IMR-90 (cell line): ENCODE results near the gene CCL4L2. TPM values are rescaled to one million over a fixed set of nuclear protein-coding genes. Genes with fewer than 3 reads are reported as not detected.

Experiments used
- ATAC-seq: fragments of 200-7000 bp; cut with Tn5 transposase; 2 replicates; pipeline ENCODE4 v1.9.1; 2020; ENCODE audit warnings: low read depth, mild to moderate bottlenecking, moderate library complexity
- BruUV-seq: library from RNA; stranded (reverse); fragments of 400-500 nt; replicated peaks from 2 replicates; lab custom pipeline; 2021; lab: Mats Ljungman, UMichigan
- CTCF ChIA-PET: fragments of 300-600 bp; formaldehyde crosslinking; extraction: SDS; loops from one replicate; lab custom pipeline; 2021; ENCODE audit warnings: antibody characterized with exemption; lab: Yijun Ruan, JAX
- POLR2A ChIA-PET: fragments of 300-600 bp; sonication (Branson Sonifier 250); formaldehyde crosslinking; loops from one replicate; lab custom pipeline; 2022; ENCODE audit warnings: antibody characterized with exemption; ENCODE audit not compliant: unreplicated experiment; lab: Charles Lee
- DNase-seq: peaks from one replicate; pipeline ENCODE4 v3.0.0; 2013
- H2AFZ ChIP-seq: replicated peaks from 2 replicates; pipeline ENCODE3; 2013; ENCODE audit warnings: low read length, mild to moderate bottlenecking; ENCODE audit not compliant: poor library complexity
- H2AK5ac ChIP-seq: 2 replicates; pipeline ENCODE4 v1.6.1; 2013; ENCODE audit warnings: low read depth, low read length, inconsistent platforms
- H2AK9ac ChIP-seq: replicated peaks from 2 replicates; pipeline ENCODE3; 2013; ENCODE audit warnings: mild to moderate bottlenecking, low read depth, low read length, moderate library complexity; ENCODE audit not compliant: poor library complexity
- H2BK120ac ChIP-seq: 2 replicates; pipeline ENCODE4 v1.6.1; 2013; ENCODE audit warnings: low read depth, low read length, inconsistent platforms
- H2BK15ac ChIP-seq: 3 replicates; pipeline ENCODE4 v1.6.1; 2013; ENCODE audit warnings: low read depth, low read length, inconsistent platforms
- H2BK20ac ChIP-seq: 2 replicates; pipeline ENCODE4 v1.6.1; 2013; ENCODE audit warnings: low read depth, mild to moderate bottlenecking, inconsistent platforms, low read length, moderate library complexity
- H2BK5ac ChIP-seq: 2 replicates; pipeline ENCODE4 v1.6.1; 2013; ENCODE audit warnings: mild to moderate bottlenecking, low read depth, low read length, inconsistent platforms; ENCODE audit not compliant: poor library complexity, severe bottlenecking
- H3K14ac ChIP-seq: replicated peaks from 2 replicates; pipeline ENCODE4 v1.6.1; 2013; ENCODE audit warnings: low read depth, low read length, inconsistent platforms
- H3K18ac ChIP-seq: 2 replicates; pipeline ENCODE4 v1.6.1; 2013; ENCODE audit warnings: low read depth, low read length, control low read depth
- H3K23ac ChIP-seq: 2 replicates; pipeline ENCODE4 v1.6.1; 2013; ENCODE audit warnings: low read depth, low read length, inconsistent platforms
- H3K27ac ChIP-seq: 2 replicates; pipeline ENCODE4 v1.5.1; 2013; ENCODE audit warnings: mild to moderate bottlenecking, control low read depth, low read length; ENCODE audit not compliant: insufficient read depth
- H3K27me3 ChIP-seq: 2 replicates; pipeline ENCODE4 v1.6.1; 2013; ENCODE audit warnings: low read length; ENCODE audit not compliant: control insufficient read depth, insufficient read depth
- H3K36me3 ChIP-seq: 2 replicates; pipeline ENCODE4 v1.6.1; 2013; ENCODE audit warnings: low read length, mixed read lengths; ENCODE audit not compliant: control insufficient read depth, insufficient read depth
- H3K4ac ChIP-seq: 2 replicates; pipeline ENCODE4 v1.6.1; 2013; ENCODE audit warnings: low read depth, low read length, inconsistent platforms
- H3K4me1 ChIP-seq: 2 replicates; pipeline ENCODE4 v1.6.1; 2013; ENCODE audit warnings: low read length, mixed read lengths; ENCODE audit not compliant: control insufficient read depth, insufficient read depth
- H3K4me2 ChIP-seq: 2 replicates; pipeline ENCODE4 v1.6.1; 2013; ENCODE audit warnings: low read depth, mild to moderate bottlenecking, control low read depth, low read length, moderate library complexity
- H3K4me3 ChIP-seq: 2 replicates; pipeline ENCODE4 v1.5.1; 2013; ENCODE audit warnings: low read depth, mild to moderate bottlenecking, control low read depth, low read length, moderate library complexity; ENCODE audit not compliant: insufficient read depth
- H3K56ac ChIP-seq: 2 replicates; pipeline ENCODE4 v1.6.1; 2013; ENCODE audit warnings: low read length, inconsistent platforms; ENCODE audit not compliant: insufficient read depth; ENCODE audit errors: extremely low read depth
- H3K79me1 ChIP-seq, 2 experiments: 2 replicates each; pipeline ENCODE4 v1.6.1; 2013; ENCODE audit warnings: low read length in 2 of 2, inconsistent platforms in 1 of 2, low read depth in 1 of 2
- H3K9ac ChIP-seq: 2 replicates; pipeline ENCODE4 v1.6.1; 2013; ENCODE audit warnings: low read depth, low read length, control low read depth
- H3K9me1 ChIP-seq: 2 replicates; pipeline ENCODE4 v1.6.1; 2013; ENCODE audit warnings: low read length, inconsistent platforms; ENCODE audit not compliant: insufficient read depth
- H3K9me3 ChIP-seq: 2 replicates; pipeline ENCODE4 v1.6.1; 2013; ENCODE audit warnings: low read length; ENCODE audit not compliant: control insufficient read depth, insufficient read depth
- H4K20me1 ChIP-seq: 2 replicates; pipeline ENCODE4 v1.6.1; 2013; ENCODE audit warnings: low read length, inconsistent platforms; ENCODE audit not compliant: insufficient read depth
- H4K5ac ChIP-seq: 2 replicates; pipeline ENCODE4 v1.6.1; 2013; ENCODE audit warnings: mild to moderate bottlenecking, low read depth, low read length, control low read depth
- H4K8ac ChIP-seq, 2 experiments: 2 replicates each; pipeline ENCODE4 v1.6.1; 2013; ENCODE audit warnings: low read depth in 2 of 2, low read length in 2 of 2, control low read depth in 1 of 2, inconsistent platforms in 1 of 2
- H4K91ac ChIP-seq: 2 replicates; pipeline ENCODE4 v1.6.1; 2013; ENCODE audit warnings: low read depth, low read length, inconsistent platforms; ENCODE audit not compliant: insufficient read depth
- BHLHE40 ChIP-seq: fragments of 150-350 bp; IDR thresholded peaks from 2 replicates; pipeline ENCODE4 v1.6.1; 2016; ENCODE audit warnings: mild to moderate bottlenecking, low read depth, low read length
- CEBPB ChIP-seq: IDR thresholded peaks from 2 replicates; pipeline ENCODE4 v1.6.1; 2012; ENCODE audit warnings: low read depth, low read length, improper control_type of control experiment
- CHD1 ChIP-seq: IDR thresholded peaks from 2 replicates; pipeline ENCODE4 v1.6.1; 2012; ENCODE audit warnings: low read depth, low read length, improper control_type of control experiment
- CTCF ChIP-seq: conservative IDR thresholded peaks from 2 replicates; pipeline ENCODE4 v1.5.1; 2012; ENCODE audit warnings: mild to moderate bottlenecking, low read depth, low read length, improper control_type of control experiment
- ELK1 ChIP-seq: fragments of 150-350 bp; IDR thresholded peaks from 2 replicates; pipeline ENCODE4 v1.6.1; 2016; ENCODE audit warnings: low read depth, mild to moderate bottlenecking, low read length, moderate library complexity, borderline replicate concordance
- FOS ChIP-seq: fragments of 150-350 bp; IDR thresholded peaks from 2 replicates; pipeline ENCODE4 v1.6.1; 2016; ENCODE audit warnings: low read depth, low read length
- MAFK ChIP-seq: IDR thresholded peaks from 2 replicates; pipeline ENCODE4 v1.6.1; 2012; ENCODE audit warnings: low read depth, low read length, improper control_type of control experiment
- MAZ ChIP-seq: IDR thresholded peaks from 2 replicates; pipeline ENCODE4 v1.6.1; 2012; ENCODE audit warnings: low read depth, mild to moderate bottlenecking, low read length, improper control_type of control experiment, moderate library complexity, borderline replicate concordance
- MXI1 ChIP-seq: IDR thresholded peaks from 2 replicates; pipeline ENCODE4 v1.6.1; 2012; ENCODE audit warnings: low read depth, mild to moderate bottlenecking, low read length, moderate library complexity, borderline replicate concordance
- NFE2L2 ChIP-seq: fragments of 150-350 bp; IDR thresholded peaks from 2 replicates; pipeline ENCODE4 v1.6.1; 2016; ENCODE audit warnings: low read depth, mild to moderate bottlenecking, low read length
- POLR2A ChIP-seq: IDR thresholded peaks from 2 replicates; pipeline ENCODE4 v1.6.1; 2012; ENCODE audit warnings: mild to moderate bottlenecking, low read depth, low read length
- RAD21 ChIP-seq: IDR thresholded peaks from 2 replicates; pipeline ENCODE4 v1.6.1; 2012; ENCODE audit warnings: low read length, improper control_type of control experiment
- RCOR1 ChIP-seq: IDR thresholded peaks from 2 replicates; pipeline ENCODE4 v1.6.1; 2012; ENCODE audit warnings: mild to moderate bottlenecking, low read length, improper control_type of control experiment; ENCODE audit not compliant: insufficient replicate concordance
- RFX5 ChIP-seq: IDR thresholded peaks from 2 replicates; pipeline ENCODE4 v1.8.0; 2012; ENCODE audit warnings: low read depth, mild to moderate bottlenecking, low read length, moderate library complexity
- SMC3 ChIP-seq: fragments of 150-350 bp; IDR thresholded peaks from 2 replicates; pipeline ENCODE4 v1.6.1; 2016; ENCODE audit warnings: low read depth, mild to moderate bottlenecking, antibody characterized with exemption, low read length, moderate library complexity
- USF2 ChIP-seq: fragments of 150-350 bp; IDR thresholded peaks from 2 replicates; pipeline ENCODE4 v1.6.1; 2017; ENCODE audit warnings: mild to moderate bottlenecking, antibody characterized with exemption, low read length, low read depth
- WGBS, 2 experiments: methylation state at CpG; one replicate each; pipeline versions ENCODE4 v1.1.5 to v1.1.7; 2013; ENCODE audit warnings: missing lambda C conversion rate in 2 of 2; ENCODE audit not compliant: insufficient read length in 1 of 2; ENCODE audit errors: extremely low coverage in 2 of 2; 5-methylcytosine and 5-hydroxymethylcytosine counted together
- dilution Hi-C: fragments of 300-500 bp; cut with HindIII; formaldehyde crosslinking; loops from one replicate; pipeline ENCODE4 v1.14.3; 2018; ENCODE audit warnings: low sequenced_read_pairs; ENCODE audit not compliant: unreplicated experiment
- in situ Hi-C: fragments of 300-500 bp; cut with MboI; formaldehyde crosslinking; loops from 3 replicates; pipeline ENCODE4 v1.14.3; 2019; ENCODE audit warnings: low sequenced_read_pairs, inconsistent platforms, mixed read lengths
- intact Hi-C: fragments of 100-400 bp; cut with micrococcal nuclease; formaldehyde crosslinking; loops from 2 replicates; pipeline ENCODE4 v1.10.0; 2022
- polyA plus RNA-seq, 3 experiments: library from polyadenylated mRNA; depleted of rRNA; stranded (reverse); fragments of >200 nt; gene quantifications; 2 replicates each; pipeline ENCODE4 v1.2.3, GENCODE V29; 2012; ENCODE audit warnings: low replicate concordance in 1 of 3
- total RNA-seq: library from RNA; depleted of rRNA; stranded (reverse); fragments of >200 nt; gene quantifications from 2 replicates; pipeline ENCODE4 v1.2.3, GENCODE V29; 2012

CCL4L2 gene
- total and polyA plus RNA-seq, 2 of the 4 experiments (the other 2 are of a cell fraction) = not detected

- ChIA-PET CTCF (no interaction called here), POLR2A (no interaction called here)
- no peak overlapping the region for H3K56ac ChIP-seq
- H3K23ac ChIP-seq = no peak overlapping the region
- TF ChIP-seq NFE2L2 (no peak), RFX5 (no peak), ELK1 (no peak), CHD1 (no peak), CTCF (no peak), USF2 (no peak), BHLHE40 (no peak), MXI1 (no peak), POLR2A (no peak), SMC3 (no peak), RCOR1 (no peak), RAD21 (no peak), MAFK (no peak), CEBPB (no peak), FOS (no peak), MAZ (no peak)
- dilution Hi-C loops (no loop called here), intact Hi-C loops (no loop called here), in situ Hi-C loops (loop anchor here (25.0 kb wide), 1 partner anchor 250 kb away; no protein-coding TSS in a partner anchor)
- no peak overlapping the region for H2BK20ac ChIP-seq
- H3K9ac ChIP-seq = no peak overlapping the region
- no peaks in the 10 kb centered on the region for H3K79me1 ChIP-seq
- no peak overlapping the region for H3K27ac ChIP-seq
- H2AK9ac ChIP-seq = no peak overlapping the region
- H4K91ac ChIP-seq = no peak overlapping the region
- H3K9me1 ChIP-seq = no peaks in the 10 kb centered on the region
- H3K4me1 ChIP-seq = no peaks in the 10 kb centered on the region
- H3K4me2 ChIP-seq = no peak overlapping the region
- no TSS peak for BruUV-seq
- no peak overlapping the region for H3K18ac ChIP-seq
- ATAC-seq (no peak), DNase-seq (no peak)
- no peak overlapping the region for H4K8ac ChIP-seq
- H3K27me3 ChIP-seq = no peaks in the 10 kb centered on the region; the same call in none of the 2 replicates
- no peak overlapping the region for H3K14ac ChIP-seq
- H2AK5ac ChIP-seq = no peak overlapping the region
- no peaks in the 10 kb centered on the region for H3K9me3 ChIP-seq
- no peak overlapping the region for H4K5ac ChIP-seq
- no peak overlapping the region for H2AFZ ChIP-seq
- no peak overlapping the region for H3K4ac ChIP-seq
- H3K36me3 ChIP-seq = no peaks in the 10 kb centered on the region
- H2BK5ac ChIP-seq = no peak overlapping the region
- no peaks in the 10 kb centered on the region for H4K20me1 ChIP-seq
- WGBS, 2 experiments = 27% methylated on average over 3 of the region's 4 CpGs; no CpG with 5 or more reads in 1 of the 2 experiments
- no peak overlapping the region for H2BK120ac ChIP-seq
- H3K4me3 ChIP-seq = no peak overlapping the region
- no peak overlapping the region for H2BK15ac ChIP-seq
Observed at GRCh38 chr17:36212272-36212605, 1.4 kb downstream of the CCL4L2 start.
